PC-3 (cell line): ENCODE results near the gene GTF3C5.

ENCODE experiments used
- CTCF ChIP-seq: fragments of 300-600 bp; sonication (generic); conservative IDR thresholded peaks from 2 replicates; pipeline ENCODE4 v1.5.1; 2017; ENCODE audit warnings: antibody characterized with exemption, low read depth, mild to moderate bottlenecking, low read length
- EZH2 ChIP-seq: fragments of 300-600 bp; sonication (generic); IDR thresholded peaks from one replicate; pipeline ENCODE4 v1.6.1; 2017; ENCODE audit warnings: antibody characterized with exemption, mild to moderate bottlenecking, low read length; ENCODE audit not compliant: unreplicated experiment
- EZH2phosphoT487 ChIP-seq: fragments of 300-600 bp; sonication (generic); IDR thresholded peaks from 2 replicates; pipeline ENCODE4 v1.6.1; 2018; ENCODE audit warnings: mild to moderate bottlenecking, antibody characterized with exemption, low read length, borderline replicate concordance

- TF ChIP-seq CTCF: peak; percentile 43
- TF ChIP-seq EZH2: no peak
- TF ChIP-seq EZH2phosphoT487: no peak
Measured at GRCh38 chr9:133048595-133048994, 17.8 kb downstream of the GTF3C5 start.
